ENCODE data around the gene PLCB4. TPM values are rescaled to one million over a fixed set of nuclear protein-coding genes. Genes with fewer than 3 reads are reported as not detected.

The PLCB4 gene
- total and polyA plus RNA-seq, 2 donors (not counting 1 experiment from before 2014, with no cell fraction given) = 7.3 to 13.7 TPM

DNA sequence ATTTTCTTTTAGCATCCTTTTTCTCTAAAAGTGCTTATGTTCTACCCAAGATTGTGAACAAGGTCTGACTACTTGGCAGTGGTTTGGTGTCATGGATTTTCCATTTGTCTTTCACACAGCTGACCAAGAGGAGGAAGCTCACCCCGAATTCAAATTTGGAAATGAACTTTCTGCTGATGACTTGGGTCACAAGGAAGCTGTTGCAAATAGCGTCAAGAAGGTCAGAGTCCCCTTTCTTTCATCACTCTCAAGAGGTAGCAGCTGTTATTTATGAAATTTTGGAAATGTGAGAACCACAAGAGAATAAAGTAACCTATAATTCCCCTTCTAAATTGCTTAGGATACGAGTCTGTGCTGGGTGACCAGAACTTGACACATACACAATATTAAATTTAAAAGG lies 332.5 kb downstream of the PLCB4 start:
- H3K79me2 ChIP-seq (ENCODE audit: control insufficient read depth, insufficient read depth, low read length) = no peaks in the 10 kb centered on the region

DNA sequence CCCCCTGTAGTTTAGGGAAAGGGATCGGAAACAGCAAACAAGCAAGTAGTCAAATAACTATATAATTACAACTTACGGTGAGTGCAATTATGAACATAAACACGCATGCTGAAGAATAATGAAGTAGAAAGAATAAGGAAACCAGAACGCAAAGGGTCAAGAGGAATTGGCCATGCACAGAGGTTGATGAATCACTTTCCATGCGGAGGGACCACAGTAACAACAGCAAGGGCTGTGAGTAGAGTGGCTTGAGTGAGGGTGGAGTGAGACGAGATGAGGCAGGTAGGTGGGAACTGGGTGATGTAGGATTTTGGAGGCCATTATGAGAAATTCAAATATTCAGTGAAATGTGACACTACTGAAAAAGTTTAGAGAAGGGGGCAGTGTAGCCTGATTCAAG lies 333.3 kb downstream of the PLCB4 start:
- H3K27ac ChIP-seq (ENCODE audit: insufficient read depth, low read length) = no peak overlapping the region
- no peaks in the 10 kb centered on the region for H3K9me3 ChIP-seq (ENCODE audit: control insufficient read depth, insufficient read depth, low read depth, low read length)
- H3K36me3 ChIP-seq (ENCODE audit: control insufficient read depth, insufficient read depth, low read length) = peaks cover 3% of the 10 kb centered on the region
- TF ChIP-seq, protein P1, sequence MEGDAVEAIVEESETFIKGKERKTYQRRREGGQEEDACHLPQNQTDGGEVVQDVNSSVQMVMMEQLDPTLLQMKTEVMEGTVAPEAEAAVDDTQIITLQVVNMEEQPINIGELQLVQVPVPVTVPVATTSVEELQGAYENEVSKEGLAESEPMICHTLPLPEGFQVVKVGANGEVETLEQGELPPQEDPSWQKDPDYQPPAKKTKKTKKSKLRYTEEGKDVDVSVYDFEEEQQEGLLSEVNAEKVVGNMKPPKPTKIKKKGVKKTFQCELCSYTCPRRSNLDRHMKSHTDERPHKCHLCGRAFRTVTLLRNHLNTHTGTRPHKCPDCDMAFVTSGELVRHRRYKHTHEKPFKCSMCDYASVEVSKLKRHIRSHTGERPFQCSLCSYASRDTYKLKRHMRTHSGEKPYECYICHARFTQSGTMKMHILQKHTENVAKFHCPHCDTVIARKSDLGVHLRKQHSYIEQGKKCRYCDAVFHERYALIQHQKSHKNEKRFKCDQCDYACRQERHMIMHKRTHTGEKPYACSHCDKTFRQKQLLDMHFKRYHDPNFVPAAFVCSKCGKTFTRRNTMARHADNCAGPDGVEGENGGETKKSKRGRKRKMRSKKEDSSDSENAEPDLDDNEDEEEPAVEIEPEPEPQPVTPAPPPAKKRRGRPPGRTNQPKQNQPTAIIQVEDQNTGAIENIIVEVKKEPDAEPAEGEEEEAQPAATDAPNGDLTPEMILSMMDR (conservative IDR thresholded peaks at IDR 0.05 in 1 of 2, IDR thresholded peaks at IDR 0.05 in 1 of 2; ENCODE audit: low read depth in 1 of 2, low read length in 2 of 2) = no peak
- no peak for TF ChIP-seq EZH2 (IDR thresholded peaks at IDR 0.05; ENCODE audit: low read length, missing control alignments)
- H3K79me2 ChIP-seq (ENCODE audit: control insufficient read depth, insufficient read depth, low read length) = no peaks in the 10 kb centered on the region
- no peak overlapping the region for H3K9ac ChIP-seq (ENCODE audit: insufficient read depth, low read length)
- no peak for DNase-seq (ENCODE audit: low read depth in 2 of 2)
- no peaks in the 10 kb centered on the region for H4K20me1 ChIP-seq (ENCODE audit: control insufficient read depth, extremely low read depth, insufficient read depth, low read length)
- peaks cover 2% of the 10 kb centered on the region for H3K4me1 ChIP-seq (ENCODE audit: control insufficient read depth, extremely low read depth, insufficient read depth, low read length)
- H3K27me3 ChIP-seq (ENCODE audit: control insufficient read depth, insufficient read depth, low read length) = no peaks in the 10 kb centered on the region
- H2AFZ ChIP-seq (ENCODE audit: low read length) = no peak overlapping the region
- no peak overlapping the region for H3K4me3 ChIP-seq (replicated peaks in 1 of 4; ENCODE audit: control extremely low read depth in 1 of 4, insufficient read depth in 1 of 4, low read depth in 3 of 4, low read length in 4 of 4)
- no peak overlapping the region for H3K4me2 ChIP-seq (ENCODE audit: extremely low read depth, insufficient read depth, low read length)

More for the DNA sequence above, 332.5 kb downstream of the PLCB4 start:
- Histone ChIP-seq H3K36me3 (ENCODE audit: control insufficient read depth, insufficient read depth, low read length) (peaks cover 3% of the 10 kb centered on the region), H3K9me3 (ENCODE audit: control insufficient read depth, insufficient read depth, low read depth, low read length) (no peaks in the 10 kb centered on the region), H3K4me1 (ENCODE audit: control insufficient read depth, extremely low read depth, insufficient read depth, low read length) (peaks cover 2% of the 10 kb centered on the region), H3K27me3 (ENCODE audit: control insufficient read depth, insufficient read depth, low read length) (no peaks in the 10 kb centered on the region), H3K4me2 (ENCODE audit: extremely low read depth, insufficient read depth, low read length) (no peak overlapping the region), H2AFZ (ENCODE audit: low read length) (no peak overlapping the region), H3K4me3 (replicated peaks in 1 of 4; ENCODE audit: control extremely low read depth in 1 of 4, insufficient read depth in 1 of 4, low read depth in 3 of 4, low read length in 4 of 4) (no peak overlapping the region), H4K20me1 (ENCODE audit: control insufficient read depth, extremely low read depth, insufficient read depth, low read length) (no peaks in the 10 kb centered on the region), H3K27ac (ENCODE audit: insufficient read depth, low read length) (no peak overlapping the region), H3K9ac (ENCODE audit: insufficient read depth, low read length) (no peak overlapping the region)
- TF ChIP-seq EZH2 (IDR thresholded peaks at IDR 0.05; ENCODE audit: low read length, missing control alignments) = no peak
- TF ChIP-seq, protein P1 (conservative IDR thresholded peaks at IDR 0.05 in 1 of 2, IDR thresholded peaks at IDR 0.05 in 1 of 2; ENCODE audit: low read depth in 1 of 2, low read length in 2 of 2) = no peak
- no peak for DNase-seq (ENCODE audit: low read depth in 2 of 2)

DNA sequence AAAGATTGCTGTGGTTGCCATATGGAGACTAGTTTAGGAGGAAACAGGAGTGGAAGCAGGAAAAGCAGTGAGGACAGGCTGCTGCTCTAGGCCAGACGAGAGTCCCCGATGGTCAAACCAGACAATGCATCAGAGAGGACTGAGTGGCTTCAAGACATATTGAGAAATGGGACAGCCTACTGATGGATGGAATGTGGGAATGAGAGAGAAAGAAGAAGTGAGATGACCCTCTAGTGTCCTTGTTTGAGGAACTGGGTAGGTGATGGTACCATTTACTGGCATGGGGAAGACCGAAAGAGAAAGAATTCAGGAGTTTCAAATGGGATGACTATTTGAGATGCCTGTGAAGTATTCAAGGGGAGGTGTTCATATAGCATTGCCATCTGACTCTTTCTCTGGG lies 333.7 kb downstream of the PLCB4 start:
- Histone ChIP-seq H4K20me1 (ENCODE audit: control insufficient read depth, extremely low read depth, insufficient read depth, low read length) (no peaks in the 10 kb centered on the region), H3K4me1 (ENCODE audit: control insufficient read depth, extremely low read depth, insufficient read depth, low read length) (peaks cover 2% of the 10 kb centered on the region), H3K27ac (ENCODE audit: insufficient read depth, low read length) (no peak overlapping the region), H3K79me2 (ENCODE audit: control insufficient read depth, insufficient read depth, low read length) (no peaks in the 10 kb centered on the region), H3K27me3 (ENCODE audit: control insufficient read depth, insufficient read depth, low read length) (no peaks in the 10 kb centered on the region), H2AFZ (ENCODE audit: low read length) (no peak overlapping the region), H3K4me2 (ENCODE audit: extremely low read depth, insufficient read depth, low read length) (no peak overlapping the region), H3K36me3 (ENCODE audit: control insufficient read depth, insufficient read depth, low read length) (peaks cover 3% of the 10 kb centered on the region), H3K9ac (ENCODE audit: insufficient read depth, low read length) (no peak overlapping the region), H3K4me3 (replicated peaks in 1 of 4; ENCODE audit: control extremely low read depth in 1 of 4, insufficient read depth in 1 of 4, low read depth in 3 of 4, low read length in 4 of 4) (no peak overlapping the region), H3K9me3 (ENCODE audit: control insufficient read depth, insufficient read depth, low read depth, low read length) (no peaks in the 10 kb centered on the region)
- no peak for DNase-seq (ENCODE audit: low read depth in 2 of 2)
- no peak for TF ChIP-seq EZH2 (IDR thresholded peaks at IDR 0.05; ENCODE audit: low read length, missing control alignments)
- TF ChIP-seq, protein P1 (conservative IDR thresholded peaks at IDR 0.05 in 1 of 2, IDR thresholded peaks at IDR 0.05 in 1 of 2; ENCODE audit: low read depth in 1 of 2, low read length in 2 of 2) = no peak

All from fibroblast of lung (primary cell).